Astrocyte of the spinal cord (primary cell): ENCODE data around the gene GRK5.

Experiments
- DNase-seq: peaks from one replicate; pipeline ENCODE4 v3.0.0; 2011; ENCODE audit warnings: low read depth, low spot score
- H3K4me3 ChIP-seq: 2 replicates; pipeline ENCODE4 v1.5.1; 2011; ENCODE audit warnings: low read depth, mild to moderate bottlenecking, low read length, moderate library complexity
- CTCF ChIP-seq: IDR thresholded peaks from 2 replicates; pipeline ENCODE4 v1.5.1; 2012; ENCODE audit warnings: low read depth, mild to moderate bottlenecking, low read length, inconsistent platforms
- in situ Hi-C: cut with HindIII; loops from 2 replicates; pipeline ENCODE4 v1.10.0; 2017; ENCODE audit warnings: low sequenced_read_pairs

The GRK5 gene

DNA sequence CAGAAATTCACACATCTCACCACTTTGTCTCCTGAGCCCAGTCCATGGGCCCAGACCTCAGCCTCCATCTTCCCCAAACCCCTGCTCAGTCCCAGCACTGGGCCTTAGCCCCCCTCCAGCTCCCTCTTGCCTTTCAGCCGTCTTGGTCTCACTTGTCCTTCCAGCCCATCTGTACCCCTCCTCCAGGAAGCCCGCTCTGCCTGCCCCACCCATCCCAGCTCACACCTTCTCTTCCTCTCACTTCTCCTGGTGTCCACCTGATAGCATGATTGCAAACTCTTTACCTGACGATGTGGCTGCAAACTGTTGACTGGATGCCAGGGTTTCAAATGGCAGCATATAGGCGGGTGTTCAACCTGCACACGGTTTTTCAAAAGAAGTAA lies 238.6 kb downstream of the GRK5 start:
- no peak for DNase-seq
- no peak overlapping the region for H3K4me3 ChIP-seq
- TF ChIP-seq CTCF, result no peak
- in situ Hi-C loops, result no loop called here

- no peak for DNase-seq
- no peak for TF ChIP-seq CTCF
- H3K4me3 ChIP-seq, result no peak overlapping the region
- in situ Hi-C loops, result no loop called here
Observed at GRCh38 chr10:119446441-119447277, 239.3 kb downstream of the GRK5 start.

DNA sequence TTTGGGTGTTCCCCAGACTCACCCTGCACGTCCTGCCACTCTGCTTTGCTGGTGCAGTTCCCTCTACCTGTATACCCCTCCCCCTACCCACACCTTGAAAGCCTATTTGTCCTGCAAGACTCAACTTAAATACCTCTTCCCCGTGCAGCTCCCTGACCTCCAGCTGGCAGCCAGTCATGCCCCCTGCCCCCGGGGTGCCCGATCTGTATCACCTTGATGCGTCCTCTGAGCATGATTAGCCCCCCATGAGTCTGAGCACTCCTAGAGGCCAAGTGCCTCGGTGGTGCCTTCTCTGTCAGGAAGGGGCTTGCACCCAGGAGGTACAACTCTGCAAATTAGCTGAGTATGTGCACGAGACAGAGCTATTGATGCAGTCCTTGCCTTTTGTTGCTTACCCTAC lies 240.1 kb downstream of the GRK5 start:
- in situ Hi-C loops, result no loop called here
- no peak for DNase-seq
- TF ChIP-seq CTCF, result no peak
- H3K4me3 ChIP-seq, result no peak overlapping the region

GRCh38 chr10:119447823-119448546 lies 240.6 kb downstream of the GRK5 start:
- no peak overlapping the region for H3K4me3 ChIP-seq
- no peak for TF ChIP-seq CTCF
- in situ Hi-C loops, result no loop called here
- DNase-seq, result no peak

DNA sequence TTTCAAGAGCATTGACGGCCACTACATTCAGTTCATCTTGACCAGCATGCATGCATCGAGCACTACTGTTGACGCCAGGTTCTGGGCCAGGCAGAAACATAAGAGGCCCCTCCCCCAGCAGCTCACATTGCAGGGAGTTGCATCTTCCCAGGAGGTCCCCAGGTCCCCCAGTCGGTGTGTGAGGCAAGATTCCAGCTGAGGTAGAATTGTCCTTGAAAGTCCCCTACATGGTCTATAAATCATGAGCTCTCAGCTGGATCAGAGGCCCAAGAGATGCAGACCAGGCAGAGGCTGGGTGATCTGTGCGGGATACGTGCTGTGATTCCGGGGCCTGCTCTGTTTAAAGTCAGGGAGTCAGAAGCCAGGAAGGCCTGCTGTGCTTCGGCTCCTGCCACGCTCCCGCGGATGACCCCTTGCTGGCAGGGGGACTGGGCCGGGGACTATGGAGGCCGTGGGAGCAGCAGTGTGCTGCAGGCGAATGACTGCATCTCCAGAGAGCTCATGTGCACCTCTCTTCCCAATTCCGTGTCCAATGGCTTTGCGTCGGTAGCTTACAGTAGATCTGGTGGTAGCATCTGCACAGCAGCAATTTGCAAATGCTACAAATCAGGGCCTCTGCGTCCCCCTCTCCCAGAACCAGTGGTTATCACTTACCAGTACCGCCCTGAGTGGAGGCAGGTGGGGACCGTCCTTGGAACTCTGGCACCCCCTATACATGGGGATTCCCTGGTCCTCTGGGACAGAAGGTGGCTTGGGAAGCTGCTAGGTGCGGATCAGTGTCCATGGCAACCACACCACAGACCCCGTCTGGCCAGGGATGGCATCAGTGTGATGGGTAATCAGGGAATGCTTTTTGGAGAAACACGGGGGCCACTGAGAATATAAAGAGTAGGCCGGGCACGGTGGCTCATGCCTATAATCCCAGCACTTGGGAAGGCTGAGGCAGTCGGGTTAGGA lies 241.5 kb downstream of the GRK5 start:
- no peak for TF ChIP-seq CTCF
- DNase-seq, result no peak
- H3K4me3 ChIP-seq, result no peak overlapping the region
- in situ Hi-C loops, result no loop called here
